SU-DHL-6 (cell line): ENCODE data around the gene ARHGEF19.
"Not testable (repeated sequence)": the region's sequence is repeated elsewhere in the genome, so short reads cannot be mapped to it uniquely, and the experiment has no call there.

ENCODE experiments used
- H2AFZ ChIP-seq: fragments of 200-600 bp; sonication (generic); 2 replicates; pipeline ENCODE4 v1.6.1; 2014; ENCODE audit warnings: low read depth, mild to moderate bottlenecking, moderate library complexity, mixed read lengths, antibody characterized with exemption, low read length; ENCODE audit not compliant: severe bottlenecking
- H3F3A ChIP-seq: fragments of 200-600 bp; shearing (Covaris generic); 2 replicates; pipeline ENCODE4 v1.6.0; 2016; ENCODE audit warnings: antibody characterized with exemption, mild to moderate bottlenecking; ENCODE audit not compliant: insufficient read depth
- H3K27ac ChIP-seq: fragments of 200-600 bp; sonication (generic); 2 replicates; pipeline ENCODE4 v1.5.1; 2016; ENCODE audit warnings: low read depth, mild to moderate bottlenecking, low read length, moderate library complexity, mixed read lengths
- H3K27me3 ChIP-seq: fragments of 200-600 bp; sonication (generic), shearing (Covaris generic); 2 replicates; pipeline ENCODE4 v1.6.0; 2014; ENCODE audit warnings: mild to moderate bottlenecking, low read length
- H3K36me3 ChIP-seq: fragments of 200-600 bp; sonication (generic); 2 replicates; pipeline ENCODE4 v1.6.1; 2014; ENCODE audit warnings: mild to moderate bottlenecking, low read length, mixed read lengths
- H3K4me2 ChIP-seq: fragments of 300-600, 200-600 bp; shearing (Covaris generic), sonication (generic); 2 replicates; pipeline ENCODE4 v1.6.0; 2014; ENCODE audit warnings: low read length, low read depth, mild to moderate bottlenecking; ENCODE audit not compliant: poor library complexity, severe bottlenecking
- H3K4me3 ChIP-seq: fragments of 200-600 bp; sonication (generic); 2 replicates; pipeline ENCODE4 v1.5.1; 2014; ENCODE audit warnings: antibody characterized with exemption, low read length, mild to moderate bottlenecking, mixed read lengths; ENCODE audit not compliant: insufficient read depth, poor library complexity, severe bottlenecking
- H3K79me2 ChIP-seq: fragments of 200-600 bp; sonication (generic); 2 replicates; pipeline ENCODE4 v1.6.1; 2014; ENCODE audit warnings: mild to moderate bottlenecking, low read length, moderate library complexity; ENCODE audit not compliant: insufficient read depth
- H3K9ac ChIP-seq: fragments of 200-600 bp; sonication (generic); 2 replicates; pipeline ENCODE4 v1.7.0; 2014; ENCODE audit warnings: mild to moderate bottlenecking, low read length
- H3K9me2 ChIP-seq: fragments of 200-600 bp; sonication (generic); replicated peaks from 2 replicates; pipeline ENCODE4 v1.6.1; 2014; ENCODE audit warnings: low read length; ENCODE audit not compliant: insufficient read depth
- H3K9me3 ChIP-seq: fragments of 200-600 bp; sonication (generic); 2 replicates; pipeline ENCODE4 v1.6.1; 2014; ENCODE audit warnings: low read length, mixed read lengths; ENCODE audit not compliant: insufficient read depth
- H4K20me1 ChIP-seq: fragments of 200-600 bp; sonication (generic); 2 replicates; pipeline ENCODE4 v1.6.1; 2014; ENCODE audit warnings: low read depth, mild to moderate bottlenecking, antibody characterized with exemption, low read length, moderate library complexity, mixed read lengths
- CTCF ChIP-seq: fragments of 200-600 bp; sonication (generic); IDR thresholded peaks from one replicate; pipeline ENCODE4 v1.5.1; 2017; ENCODE audit warnings: antibody characterized with exemption, mild to moderate bottlenecking, low read length, moderate library complexity; ENCODE audit not compliant: insufficient read depth, poor library complexity, severe bottlenecking
- EZH2phosphoT487 ChIP-seq: fragments of 200-600 bp; sonication (generic), shearing (Covaris generic); conservative IDR thresholded peaks from 2 replicates; pipeline ENCODE4 v1.6.1; 2018; ENCODE audit warnings: mild to moderate bottlenecking, antibody characterized with exemption, low read length, moderate library complexity, mixed read lengths

ARHGEF19 gene

GRCh38 chr1:16258591-16259135 is 46.2 kb upstream of the ARHGEF19 start:
- TF ChIP-seq EZH2phosphoT487 (no peak), CTCF (no peak)
- no peaks in the 10 kb centered on the region for H3K36me3 ChIP-seq
- H3K4me2 ChIP-seq, result no peak overlapping the region
- no peaks in the 10 kb centered on the region for H3K9me2 ChIP-seq
- H3K79me2 ChIP-seq, result no peaks in the 10 kb centered on the region
- no peaks in the 10 kb centered on the region for H3K27me3 ChIP-seq
- no peaks in the 10 kb centered on the region for H3K9me3 ChIP-seq
- no peak overlapping the region for H3K9ac ChIP-seq
- no peak overlapping the region for H3K27ac ChIP-seq
- no peak overlapping the region for H2AFZ ChIP-seq
- no peak overlapping the region for H3K4me3 ChIP-seq
- no peaks in the 10 kb centered on the region for H3F3A ChIP-seq
- H4K20me1 ChIP-seq, result no peaks in the 10 kb centered on the region

- H3K27me3 ChIP-seq, result no peaks in the 10 kb centered on the region
- no peak overlapping the region for H3K27ac ChIP-seq
- no peaks in the 10 kb centered on the region for H3K9me2 ChIP-seq
- no peaks in the 10 kb centered on the region for H3K79me2 ChIP-seq
- H3K4me3 ChIP-seq, result no peak overlapping the region
- no peak overlapping the region for H3K9ac ChIP-seq
- no peaks in the 10 kb centered on the region for H3K9me3 ChIP-seq
- TF ChIP-seq EZH2phosphoT487 (no peak), CTCF (no peak)
- no peak overlapping the region for H3K4me2 ChIP-seq
- no peak overlapping the region for H2AFZ ChIP-seq
- no peaks in the 10 kb centered on the region for H3K36me3 ChIP-seq
- H4K20me1 ChIP-seq, result no peaks in the 10 kb centered on the region
- no peaks in the 10 kb centered on the region for H3F3A ChIP-seq
These were observed 45.5 kb upstream of the ARHGEF19 start for GRCh38 chr1:16257968-16258367.

- H4K20me1 ChIP-seq, H3K4me2 ChIP-seq, H3K36me3 ChIP-seq, H3K9ac ChIP-seq, H3K4me3 ChIP-seq, H3F3A ChIP-seq, H2AFZ ChIP-seq, H3K27me3 ChIP-seq, H3K27ac ChIP-seq, H3K9me3 ChIP-seq, H3K79me2 ChIP-seq, H3K9me2 ChIP-seq: not testable (repeated sequence)
These were observed 45.1 kb upstream of the ARHGEF19 start for GRCh38 chr1:16257556-16257955.

- Histone ChIP-seq H3K4me3 (no peak overlapping the region), H3K9ac (no peak overlapping the region), H3K9me2 (no peaks in the 10 kb centered on the region), H3K27me3 (no peaks in the 10 kb centered on the region), H3K27ac (no peak overlapping the region), H3K36me3 (no peaks in the 10 kb centered on the region), H3F3A (no peaks in the 10 kb centered on the region), H4K20me1 (no peaks in the 10 kb centered on the region), H2AFZ (no peak overlapping the region), H3K4me2 (no peak overlapping the region), H3K9me3 (no peaks in the 10 kb centered on the region), H3K79me2 (no peaks in the 10 kb centered on the region)
- no peak for TF ChIP-seq CTCF
- TF ChIP-seq EZH2phosphoT487, result no peak
These were observed 44.0 kb upstream of the ARHGEF19 start for GRCh38 chr1:16256478-16256877.
